GM19452 (cell line): ENCODE data around the gene TSPAN9.

Experiments used
- ATAC-seq: cut with Tn5 transposase; IDR thresholded peaks from one replicate; pipeline ENCODE4 v1.9.1; 2021; ENCODE audit not compliant: unreplicated experiment

TSPAN9 gene

DNA sequence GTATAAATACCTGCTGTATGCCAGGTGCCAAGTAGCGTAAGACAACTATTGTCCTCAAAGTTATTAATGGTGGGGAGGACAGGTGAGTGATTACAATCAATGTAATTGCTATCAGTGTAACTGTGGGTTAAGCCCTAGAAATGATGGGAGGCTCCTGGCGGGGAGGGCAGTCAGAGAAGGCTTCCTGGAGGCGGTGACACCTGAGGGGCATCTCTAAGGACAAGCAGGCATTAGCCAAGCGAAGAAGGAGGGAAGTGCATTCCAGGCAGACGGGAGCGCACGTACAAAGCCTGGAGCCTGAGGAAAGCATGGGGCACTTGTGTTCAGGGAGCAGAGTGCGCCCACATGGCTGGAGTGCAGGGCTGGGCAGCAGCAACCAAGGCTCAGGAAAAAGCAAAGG lies 230.9 kb downstream of the TSPAN9 start:
- ATAC-seq, result no peak

DNA sequence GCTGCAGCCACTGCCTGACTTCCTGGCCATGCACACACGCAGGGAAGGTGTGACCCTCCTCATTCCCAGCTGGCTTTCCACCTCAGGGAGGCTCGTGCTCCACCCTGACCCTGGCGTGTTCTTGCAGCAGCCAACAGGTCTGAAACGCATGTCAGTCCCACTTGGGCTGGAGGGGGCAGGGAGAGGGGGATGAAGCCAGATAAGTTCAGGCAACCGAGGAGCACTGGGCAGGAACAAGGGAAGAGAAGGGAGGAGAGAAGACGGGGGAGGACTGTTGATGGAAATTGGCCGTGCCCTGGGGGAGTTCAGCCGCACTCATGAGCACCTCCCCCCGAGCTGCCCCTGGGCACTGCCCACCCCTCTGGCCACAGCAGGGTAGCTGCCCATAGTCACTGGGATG lies 231.4 kb downstream of the TSPAN9 start:
- ATAC-seq, result no peak

DNA sequence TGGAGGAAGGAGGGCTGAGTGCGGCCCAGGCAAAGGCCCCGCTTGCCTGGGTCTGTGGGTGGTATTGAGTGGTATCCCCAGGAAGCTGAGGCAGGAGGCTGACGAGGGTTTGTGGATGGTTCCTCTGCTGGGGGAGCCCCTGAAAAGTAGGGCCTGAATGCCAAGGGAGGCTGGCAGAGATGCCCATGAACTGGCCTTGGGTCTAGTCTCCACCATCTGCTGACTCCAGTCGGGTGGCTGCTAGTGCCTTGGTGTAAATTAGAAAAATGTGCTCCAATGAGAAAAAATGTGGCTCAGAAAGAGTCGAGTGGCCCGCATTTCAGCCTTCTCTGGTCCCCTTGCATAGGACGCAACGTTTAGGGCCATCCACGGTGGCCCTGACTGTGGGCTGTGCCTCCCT lies 232.6 kb downstream of the TSPAN9 start:
- no peak for ATAC-seq

DNA sequence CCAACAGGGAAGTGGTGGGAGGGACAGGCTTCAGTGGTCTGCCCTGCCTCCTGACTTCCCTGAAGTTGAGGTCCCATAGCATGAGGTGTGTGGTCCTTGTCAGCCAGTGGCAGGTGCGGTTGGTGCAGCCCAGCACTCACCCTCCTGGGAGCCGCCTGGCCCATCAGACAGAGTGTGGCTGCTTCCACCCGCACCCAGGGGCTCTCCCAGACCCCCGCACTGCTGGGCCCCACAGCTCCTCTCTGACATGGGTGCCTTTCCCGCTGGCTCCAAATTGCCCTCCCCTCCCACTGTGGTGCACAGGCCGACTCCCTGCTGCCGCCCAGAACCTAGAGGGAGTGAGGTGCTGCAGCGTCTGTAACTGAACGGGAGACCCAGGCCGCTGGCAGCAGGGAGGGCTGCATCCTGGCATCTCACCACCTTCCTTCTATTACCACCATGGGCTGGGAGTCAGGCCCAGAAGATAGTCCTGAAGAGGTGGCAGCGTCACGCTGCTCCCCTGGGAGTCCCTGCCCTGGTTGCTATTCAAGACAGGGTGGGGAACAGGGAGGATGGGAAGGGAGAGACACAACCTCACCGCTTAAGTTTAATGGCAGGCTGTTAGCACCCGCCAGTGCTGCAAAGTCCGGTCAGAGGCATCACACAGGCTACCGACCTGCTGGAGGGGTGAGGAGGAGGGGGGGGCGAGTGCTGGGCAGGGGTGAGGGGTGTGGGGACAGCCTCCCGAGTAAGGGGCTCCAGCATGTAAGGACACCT lies 233.3 kb downstream of the TSPAN9 start:
- ATAC-seq, result no peak

DNA sequence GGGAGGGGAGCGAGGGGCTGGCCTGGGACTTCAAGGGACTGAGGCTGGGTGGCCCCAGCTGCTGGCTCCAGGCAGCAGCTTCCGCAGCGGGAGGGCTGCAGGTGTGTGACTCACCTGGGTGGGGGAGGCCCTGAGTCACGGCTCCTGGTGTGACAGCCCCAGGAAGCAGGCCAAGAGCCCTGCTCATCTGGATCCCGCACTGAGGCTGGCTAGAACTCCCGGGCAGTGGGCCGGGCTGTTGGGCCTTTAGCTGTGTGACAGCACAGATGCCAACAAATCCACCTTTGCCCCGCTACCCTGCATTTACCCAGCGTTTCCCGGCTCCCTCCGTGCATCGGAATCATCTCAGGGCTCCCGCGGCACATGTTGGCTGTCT lies 233.8 kb downstream of the TSPAN9 start:
- no peak for ATAC-seq

DNA sequence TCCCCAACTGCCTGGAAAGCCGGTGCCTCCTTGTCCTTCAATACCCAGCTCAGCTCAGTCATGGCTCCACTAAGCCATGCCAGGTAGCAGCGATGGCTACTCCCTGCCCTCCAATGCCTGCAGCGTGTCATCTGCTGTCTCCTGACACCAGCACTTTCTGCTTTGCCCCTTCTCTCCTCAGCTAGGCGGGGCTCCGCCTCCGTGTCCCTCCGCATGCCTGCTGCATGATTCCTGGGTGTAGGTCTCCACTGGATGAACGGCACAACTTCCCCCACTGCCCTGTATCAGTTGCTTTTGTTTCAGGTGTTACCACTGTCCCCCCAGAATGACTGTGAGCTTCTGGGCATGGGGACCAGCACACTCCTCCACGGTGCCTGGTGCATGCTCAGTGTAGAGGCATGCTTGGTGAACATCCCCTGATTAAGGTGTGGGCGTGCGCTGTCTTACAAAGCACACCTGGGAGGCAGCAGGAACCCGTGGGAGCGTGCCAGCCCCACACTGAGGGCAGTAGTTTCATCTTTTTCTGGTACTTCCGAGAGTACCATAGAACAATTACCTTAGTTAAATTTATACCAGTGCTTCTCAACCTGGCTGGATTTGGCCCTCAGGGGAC lies 234.4 kb downstream of the TSPAN9 start:
- ATAC-seq, result no peak

DNA sequence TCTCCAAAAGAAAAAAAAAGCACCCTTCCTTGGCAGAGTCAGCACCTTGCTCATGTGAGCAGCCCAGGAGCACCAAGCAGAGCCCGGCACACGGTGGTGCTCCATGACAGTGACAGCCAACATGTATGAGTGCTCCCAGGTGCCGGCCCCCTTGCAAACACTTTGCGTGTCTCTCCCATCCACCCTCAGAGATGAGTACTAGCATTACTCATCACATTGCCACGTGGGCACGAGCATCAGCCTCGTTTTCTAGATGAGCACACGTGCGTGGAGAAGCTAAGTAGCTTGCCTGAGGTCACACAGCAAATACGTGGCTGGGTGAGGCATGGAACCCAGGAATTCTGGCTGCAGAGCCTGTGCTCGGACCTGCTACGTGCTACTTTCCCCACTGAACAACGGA lies 235.9 kb downstream of the TSPAN9 start:
- no peak for ATAC-seq

DNA sequence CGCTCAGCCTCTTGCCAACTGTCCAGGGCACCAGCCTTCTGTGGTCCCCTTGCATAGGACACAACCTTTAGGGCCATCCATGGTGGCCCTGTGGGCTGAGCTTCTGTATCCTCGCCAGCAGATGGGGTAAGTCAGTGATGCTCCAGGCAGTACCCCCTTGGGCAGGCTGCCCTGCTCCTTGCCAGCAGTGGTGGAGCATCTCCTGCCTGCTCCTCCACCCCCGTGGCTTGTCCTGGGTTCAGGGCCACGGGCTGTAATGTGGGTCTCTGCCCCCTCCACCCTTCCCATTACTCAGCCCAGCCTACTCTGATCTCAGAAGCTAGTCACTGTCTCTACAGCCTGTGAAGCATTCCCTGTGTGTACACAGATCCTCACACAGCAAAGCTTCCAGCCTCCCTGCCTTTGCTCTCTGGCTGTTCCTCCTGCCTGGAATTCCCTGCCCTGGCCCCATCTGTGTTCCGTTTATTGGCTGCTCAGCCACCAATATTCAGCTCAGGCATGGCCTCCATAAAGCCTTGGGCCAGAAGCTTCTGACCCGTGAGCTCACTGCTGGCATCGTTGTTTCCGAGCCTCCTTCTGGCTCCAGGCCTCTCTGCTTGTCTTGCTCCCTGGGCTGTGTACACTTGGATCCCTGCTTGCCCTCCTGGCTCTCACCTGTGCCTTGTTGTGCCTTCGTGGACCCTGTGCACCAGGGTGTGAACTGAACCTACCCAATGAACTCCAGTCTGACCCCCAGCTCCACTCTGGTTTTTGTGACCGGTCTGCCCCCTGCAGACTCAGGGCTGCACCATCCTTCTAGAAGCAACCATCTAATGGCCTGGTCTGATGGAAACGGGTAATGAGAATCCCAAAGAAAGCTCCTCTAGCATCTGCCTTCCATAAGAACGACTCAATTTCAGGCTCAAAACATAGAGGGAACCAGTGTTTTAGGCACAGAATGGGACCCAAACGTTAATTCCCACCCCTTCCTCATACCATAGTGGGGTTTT lies 236.8 kb downstream of the TSPAN9 start:
- no peak for ATAC-seq

DNA sequence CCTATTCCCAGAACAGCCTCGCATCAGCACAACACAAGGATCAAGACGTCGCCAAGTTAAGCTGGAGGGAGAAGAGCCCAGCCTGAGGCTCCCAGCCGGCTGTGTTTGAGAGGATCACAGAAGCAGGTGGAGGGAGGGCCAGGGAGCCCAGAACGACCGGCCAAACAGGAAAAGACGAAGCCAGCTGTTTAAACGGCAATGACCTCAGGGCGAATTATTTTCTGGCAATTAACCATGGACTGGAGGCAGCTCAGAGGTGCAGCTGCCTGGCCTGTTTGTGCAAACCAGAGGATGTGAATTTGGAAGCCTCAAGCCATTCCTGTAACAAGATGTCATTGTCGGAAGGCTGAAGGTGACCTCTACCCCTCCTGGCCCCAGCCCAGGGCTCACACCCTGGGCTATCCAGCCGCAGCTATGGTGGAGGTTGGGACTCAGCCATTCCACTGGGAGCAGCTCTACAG lies 238.1 kb downstream of the TSPAN9 start:
- no peak for ATAC-seq

DNA sequence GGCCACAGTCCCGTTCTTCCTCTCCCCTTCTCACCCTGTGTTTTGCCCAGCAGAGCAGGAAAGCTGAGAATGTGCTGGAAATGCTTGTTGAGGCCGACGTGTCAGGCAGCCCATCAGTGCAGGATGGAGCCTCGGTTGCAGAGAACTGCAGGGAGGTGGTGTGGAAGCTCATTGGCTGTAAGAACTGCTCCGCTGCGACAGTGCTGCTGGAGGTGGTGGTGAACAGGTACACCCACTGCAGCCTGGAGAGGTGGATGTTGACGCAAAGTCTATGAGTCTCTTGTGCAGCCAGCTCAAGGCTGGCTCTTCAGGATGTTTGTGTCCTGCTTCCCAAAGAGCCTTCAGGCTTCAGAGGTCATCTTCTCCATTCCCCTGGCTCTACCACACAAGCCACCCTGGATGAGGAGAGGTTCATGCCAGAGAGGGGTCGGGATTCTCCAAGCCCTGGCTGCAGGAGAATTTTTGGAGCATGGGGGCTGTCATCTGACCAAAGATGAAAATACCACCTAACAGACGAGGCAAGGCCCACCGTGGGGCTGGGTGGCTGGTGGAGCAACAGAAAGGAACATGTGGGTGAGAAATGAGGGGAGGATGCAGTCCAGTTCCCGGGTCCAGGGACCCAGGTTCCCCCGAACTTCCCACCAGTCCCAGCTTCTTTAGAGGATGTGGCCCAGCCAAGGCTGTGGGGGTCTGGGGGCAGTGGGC lies 239.7 kb downstream of the TSPAN9 start:
- no peak for ATAC-seq

DNA sequence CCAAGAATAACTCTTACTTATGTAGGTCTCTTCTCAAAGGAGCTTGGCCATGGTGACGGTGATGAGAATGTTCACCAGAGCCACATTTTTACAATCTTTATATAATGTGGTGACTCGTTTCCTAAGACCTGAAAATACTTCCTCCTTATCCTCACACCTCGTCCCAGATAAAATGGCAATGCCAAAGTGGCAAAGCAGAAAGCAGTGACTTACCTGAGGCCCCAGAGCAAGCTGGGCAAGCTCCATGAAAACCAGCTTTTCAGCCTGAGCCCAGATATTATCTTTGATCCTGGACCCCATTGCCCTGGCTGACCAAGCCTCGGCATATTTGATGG lies 240.3 kb downstream of the TSPAN9 start:
- no peak for ATAC-seq

DNA sequence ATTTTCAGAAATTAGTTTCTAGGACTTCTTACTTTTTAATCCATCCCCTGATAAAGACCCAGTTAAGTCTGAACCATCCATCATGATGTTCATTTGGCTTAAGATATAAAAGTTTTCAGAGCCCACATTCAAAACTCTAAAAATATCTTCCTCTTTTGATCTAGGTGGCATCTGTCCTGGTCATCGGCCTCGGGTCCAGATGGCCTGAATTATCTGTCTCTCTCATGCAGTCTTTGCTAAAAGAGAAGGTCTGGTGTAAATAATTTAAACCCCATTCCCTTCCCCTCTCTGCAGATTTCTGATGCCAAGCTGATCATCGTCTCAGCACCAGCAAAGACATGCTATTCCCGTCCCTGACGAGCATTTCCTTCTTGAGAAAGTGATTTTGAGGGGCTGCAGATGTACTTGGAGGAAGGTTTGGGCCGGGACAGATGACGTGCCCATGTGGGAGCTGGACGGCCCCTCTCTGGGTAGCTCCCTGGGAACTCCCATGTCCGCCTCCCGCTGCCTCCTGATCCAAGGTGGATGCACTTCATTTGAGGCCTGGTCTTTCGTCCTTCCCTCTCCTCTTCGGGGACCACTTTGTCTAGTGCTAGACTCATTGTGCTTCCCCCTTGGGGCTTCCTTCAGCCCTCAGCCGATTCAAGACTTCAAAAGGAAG lies 240.8 kb downstream of the TSPAN9 start:
- ATAC-seq, result no peak

DNA sequence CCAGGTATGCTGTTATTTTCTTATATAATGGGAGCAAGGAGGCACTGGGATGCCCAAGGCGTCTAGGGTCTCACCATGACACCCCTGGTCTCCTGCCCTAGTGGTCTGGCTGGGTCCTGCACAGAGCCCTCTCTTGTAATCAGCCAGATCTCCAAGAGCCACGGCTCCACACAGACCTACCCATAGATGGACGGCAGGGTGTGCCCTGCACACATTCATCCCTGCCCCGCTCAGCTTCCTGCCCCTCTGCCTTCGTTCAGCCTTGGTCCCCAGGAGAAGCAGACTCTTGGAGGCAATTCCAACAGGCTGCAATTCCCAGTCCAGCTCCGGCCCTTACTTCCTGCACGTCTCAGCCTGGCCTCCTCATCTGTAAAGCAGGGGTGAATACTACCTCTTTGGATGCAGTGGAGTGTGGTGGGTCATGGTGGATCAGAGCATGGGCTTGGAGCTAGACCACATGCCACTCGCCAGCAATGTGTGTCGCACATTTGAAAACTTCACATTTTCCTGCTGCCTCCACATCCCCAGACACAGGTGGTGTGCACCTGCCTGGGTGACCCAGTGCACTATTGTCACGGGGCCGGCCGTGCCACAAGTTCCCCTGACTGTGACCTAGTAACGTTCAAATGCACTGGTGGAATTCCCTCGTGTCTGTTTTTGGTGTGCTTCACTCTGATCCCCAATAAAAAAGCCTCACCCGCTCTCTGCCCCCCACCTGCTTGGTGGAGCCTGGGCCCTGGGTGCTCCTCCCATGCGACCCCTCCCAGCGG lies 242.7 kb downstream of the TSPAN9 start:
- no peak for ATAC-seq

DNA sequence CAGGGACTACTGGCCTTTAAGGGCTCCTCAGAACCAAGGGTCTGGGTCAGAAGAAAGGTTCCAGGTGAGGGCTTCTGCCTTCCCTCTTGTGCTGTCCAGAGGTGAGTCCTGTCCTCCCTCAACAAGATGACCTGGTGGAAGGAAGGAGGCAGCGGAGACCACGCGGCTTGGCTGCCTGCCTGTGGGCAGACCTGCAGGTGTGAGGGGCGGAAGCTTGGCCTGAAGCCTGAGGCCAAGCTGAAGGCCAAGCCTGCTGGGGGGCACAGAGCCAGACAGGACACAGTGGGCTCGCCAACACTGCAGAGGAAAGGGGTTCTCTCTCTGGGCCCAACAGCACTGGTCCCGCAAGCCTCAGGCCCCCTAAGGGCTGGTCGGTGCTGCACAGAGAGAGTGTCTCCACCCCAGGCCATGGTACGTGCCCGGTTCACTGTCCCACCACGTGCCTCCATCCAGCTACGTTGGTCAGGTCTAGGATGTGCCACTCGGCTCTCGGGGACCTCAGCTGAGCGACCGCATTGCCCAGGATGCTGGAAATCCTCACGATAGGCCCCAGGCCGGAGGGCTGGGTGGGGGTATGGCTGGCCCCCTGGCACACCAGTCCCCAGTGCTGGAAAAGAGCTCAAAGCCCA lies 243.8 kb downstream of the TSPAN9 start:
- no peak for ATAC-seq

DNA sequence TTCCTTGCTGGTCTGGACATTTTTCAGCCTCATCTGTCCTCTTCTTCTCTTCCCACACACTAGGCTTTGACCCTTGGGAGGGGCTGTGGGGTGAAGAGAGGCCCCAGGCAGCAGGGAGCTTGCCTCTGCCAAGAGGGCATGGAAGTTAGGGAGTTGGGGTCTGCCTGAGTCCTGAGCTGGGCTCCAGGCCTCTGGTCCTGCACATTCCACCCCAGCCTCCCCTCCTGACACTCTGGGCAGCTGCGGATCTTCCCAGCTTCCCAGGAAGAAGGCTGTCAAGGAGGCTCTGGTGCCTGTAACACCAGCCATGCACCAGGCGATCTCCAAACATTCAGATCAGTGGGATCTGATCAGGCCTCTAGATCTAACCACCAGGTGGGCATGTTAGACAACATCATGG lies 244.7 kb downstream of the TSPAN9 start:
- no peak for ATAC-seq

DNA sequence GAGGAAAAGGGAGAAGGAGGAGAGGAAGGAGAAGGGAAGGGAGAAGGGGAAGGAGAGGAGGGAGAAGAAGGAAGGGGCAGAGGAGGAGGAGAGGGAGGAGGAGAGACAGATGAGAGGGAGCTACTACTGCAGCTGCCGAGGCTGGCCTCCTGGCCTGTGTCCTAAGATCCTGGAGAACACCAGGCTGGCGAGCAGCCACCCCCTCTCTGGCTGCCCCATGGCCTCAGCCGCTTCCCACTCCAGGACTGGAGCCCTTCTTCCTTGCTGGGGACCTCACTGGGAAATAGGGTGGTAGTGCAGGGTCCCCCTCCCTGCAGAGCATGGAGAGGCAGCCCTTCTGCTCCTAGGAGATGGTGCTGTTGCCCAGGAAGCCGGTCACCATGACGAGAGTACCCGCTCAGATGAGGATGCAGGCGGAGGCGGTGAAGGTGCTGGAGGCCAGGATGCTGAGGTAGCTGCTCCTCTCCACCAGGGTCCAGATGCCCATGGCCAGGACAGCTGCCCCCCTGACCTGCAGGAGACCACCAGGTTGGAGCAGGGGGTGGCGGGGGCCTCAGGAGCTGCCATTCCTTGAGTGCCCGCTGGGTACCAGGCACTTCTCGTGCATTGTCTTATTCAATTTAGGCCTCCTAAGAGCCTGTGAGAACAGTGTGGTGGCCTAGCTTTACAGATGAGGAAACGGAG lies 246.0 kb downstream of the TSPAN9 start:
- no peak for ATAC-seq

DNA sequence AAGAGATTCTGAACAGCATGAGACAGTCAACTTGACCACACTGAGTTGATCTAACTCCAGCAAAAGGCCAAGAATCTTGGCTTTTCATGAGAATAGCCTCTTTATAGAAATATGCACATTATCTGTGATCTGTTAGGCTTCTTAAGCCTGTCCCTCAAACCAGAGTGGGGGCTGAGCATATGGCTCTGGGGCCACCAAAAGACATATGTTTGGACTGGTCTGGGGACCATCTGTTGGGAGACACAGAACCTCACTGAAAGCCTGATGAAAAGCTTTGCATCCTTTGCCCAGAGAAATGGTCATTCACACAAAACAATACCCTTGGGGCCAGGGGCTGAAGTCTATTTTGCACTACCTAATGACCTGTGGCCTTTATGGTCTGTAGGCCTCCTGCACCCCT lies 248.6 kb downstream of the TSPAN9 start:
- no peak for ATAC-seq

DNA sequence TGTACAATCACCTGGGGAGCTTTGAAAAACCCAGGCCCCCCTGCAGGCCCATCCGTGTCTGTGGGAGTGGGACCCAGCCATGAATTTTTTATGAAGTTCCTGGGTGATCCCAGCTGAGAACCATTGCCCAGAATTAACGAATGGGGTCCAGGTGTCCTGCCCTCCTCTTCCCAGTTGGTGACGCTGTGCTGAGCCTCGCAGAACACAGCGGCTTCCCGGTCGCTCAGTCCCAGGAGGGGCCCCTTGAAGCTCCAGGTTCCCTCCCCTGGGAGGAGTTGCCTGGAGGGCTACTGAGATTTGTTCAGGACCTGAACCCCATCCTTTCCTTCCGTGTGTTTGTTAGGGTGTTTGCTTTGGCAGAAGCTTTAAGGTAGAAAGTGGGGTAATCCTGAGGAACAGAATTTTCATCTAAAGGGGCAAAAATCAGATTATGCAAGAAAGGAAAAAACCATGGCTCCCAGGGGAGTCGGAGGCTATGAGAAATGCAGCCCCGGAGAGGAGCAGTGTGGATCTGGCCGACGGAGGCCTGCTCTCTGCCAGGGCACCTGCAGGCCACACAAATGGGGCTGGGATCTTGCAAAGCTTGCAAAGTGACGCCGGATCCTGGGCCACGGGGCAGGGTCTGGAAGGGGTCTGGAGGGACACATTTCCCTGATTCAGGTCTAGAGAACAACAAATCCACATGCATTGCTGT lies 249.1 kb downstream of the TSPAN9 start:
- ATAC-seq, result no peak
